Cardiac atrium fibroblast (primary cell): Measurements from ENCODE around the gene RGL4. TPM values are rescaled to one million over a fixed set of nuclear protein-coding genes. Genes with fewer than 3 reads are reported as not detected.

ENCODE experiments used
- total RNA-seq: library from RNA; depleted of rRNA; stranded (reverse); fragments of >200 nt; gene quantifications from 2 replicates; pipeline ENCODE4 v1.2.3, GENCODE V29; 2015

RGL4 gene
- total RNA-seq, result not detected in 2 replicates

GRCh38 chr22:23690713-23691112, at the start of gene RGL4:
RGL4 (plus strand) TSS chr22:23691013; CDS start chr22:23692031, 1,018 bp downstream.

Other genes with a start within 250 kb of the RGL4 start
- not detected in 2 replicates for gene IGLL1, start 110.7 kb upstream of the RGL4 start, total RNA-seq
- not detected in 2 replicates for gene DRICH1, start 58.7 kb upstream of the RGL4 start, total RNA-seq
- 4.9 and 5.0 TPM in 2 replicates for gene ZNF70, start 60.1 kb downstream of the RGL4 start, total RNA-seq
- gene VPREB3, start 63.4 kb downstream of the RGL4 start, total RNA-seq, result not detected in 2 replicates
- not detected in 2 replicates for gene C22orf15, start 72.0 kb downstream of the RGL4 start, total RNA-seq
- gene CHCHD10, start 77.0 kb downstream of the RGL4 start, total RNA-seq, result 0.36 and 1.1 TPM in 2 replicates
- 2.0 and 6.8 TPM in 2 replicates for gene MMP11, start 81.8 kb downstream of the RGL4 start, total RNA-seq
- 72.4 and 83.8 TPM in 2 replicates for gene SMARCB1, start 96.0 kb downstream of the RGL4 start, total RNA-seq
- under 0.01 and 0.16 TPM in 2 replicates for gene DERL3, start 148.0 kb downstream of the RGL4 start, total RNA-seq
- 4.3 and 11.3 TPM in 2 replicates for gene SLC2A11, start 166.9 kb downstream of the RGL4 start, total RNA-seq
- 833 and 861 TPM in 2 replicates for gene MIF, start 203.4 kb downstream of the RGL4 start, total RNA-seq